Measurements from ENCODE around the gene GRID2. TPM values are rescaled to one million over a fixed set of nuclear protein-coding genes. Genes with fewer than 3 reads are reported as not detected.

The GRID2 gene
- total RNA-seq, 2 donors from 2014 or later = 27.3 to 40.4 TPM

- H3K9me3 Mint-ChIP-seq = peaks cover 7% of the 10 kb centered on the region
- no peak overlapping the region for H3K27ac ChIP-seq (ENCODE audit: low read depth, low read length)
- no peaks in the 10 kb centered on the region for H3K27me3 ChIP-seq (ENCODE audit: control insufficient read depth, insufficient read depth, low read length, poor library complexity, severe bottlenecking)
- H3K36me3 Mint-ChIP-seq (ENCODE audit: low read depth) = no peaks in the 10 kb centered on the region
- H3K4me3 ChIP-seq (ENCODE audit: low read length) = no peak overlapping the region
- no peaks in the 10 kb centered on the region for H3K9me3 ChIP-seq (ENCODE audit: control insufficient read depth, low read length)
- H3K36me3 ChIP-seq (ENCODE audit: control insufficient read depth, insufficient read depth, low read length) = no peaks in the 10 kb centered on the region
- no peak overlapping the region for H3K27ac Mint-ChIP-seq
- no peak overlapping the region for H3K9ac ChIP-seq (ENCODE audit: extremely low read depth, low read length, poor library complexity, severe bottlenecking)
- 69 to 78% methylated on average over 3 to 6 of the region's 6 CpGs for WGBS, 2 experiments (ENCODE audit: insufficient coverage in 1 of 2, insufficient read length in 1 of 2)
- no peaks in the 10 kb centered on the region for H3K27me3 Mint-ChIP-seq (ENCODE audit: insufficient read depth)
- peak; percentile 92 for TF ChIP-seq CTCF (conservative IDR thresholded peaks at IDR 0.05)
- H3K4me1 ChIP-seq (ENCODE audit: control insufficient read depth, insufficient read depth, low read length) = no peaks in the 10 kb centered on the region
- H3K4me1 Mint-ChIP-seq = peaks cover 10% of the 10 kb centered on the region
- no peak overlapping the region for H3K4me3 Mint-ChIP-seq
- peak; percentile 79 for DNase-seq
Observed at GRCh38 chr4:93710101-93710846, 1406.5 kb downstream of the GRID2 start.

GRCh38 chr4:93710847-93711430, 1407.2 kb downstream of the GRID2 start:
- DNase-seq = peak; percentile 44

GRCh38 chr4:93718233-93718632, 1414.5 kb downstream of the GRID2 start:
- no peaks in the 10 kb centered on the region for H3K4me1 Mint-ChIP-seq
- H3K27me3 ChIP-seq (ENCODE audit: control insufficient read depth, insufficient read depth, low read length, poor library complexity, severe bottlenecking) = no peaks in the 10 kb centered on the region
- WGBS, 2 experiments (ENCODE audit: insufficient coverage in 1 of 2, insufficient read length in 1 of 2) = 94% methylated on average over 1 of the region's 1 CpG; no CpG with 5 or more reads in 1 of the 2 experiments

More at GRCh38 chr4:93710847-93711430, 1407.2 kb downstream of the GRID2 start:
- Histone ChIP-seq H3K4me3 (ENCODE audit: low read length) (no peak overlapping the region), H3K36me3 (ENCODE audit: control insufficient read depth, insufficient read depth, low read length) (no peaks in the 10 kb centered on the region), H3K4me1 (ENCODE audit: control insufficient read depth, insufficient read depth, low read length) (no peaks in the 10 kb centered on the region), H3K9ac (ENCODE audit: extremely low read depth, low read length, poor library complexity, severe bottlenecking) (no peak overlapping the region), H3K27ac (ENCODE audit: low read depth, low read length) (no peak overlapping the region), H3K27me3 (ENCODE audit: control insufficient read depth, insufficient read depth, low read length, poor library complexity, severe bottlenecking) (no peaks in the 10 kb centered on the region), H3K9me3 (ENCODE audit: control insufficient read depth, low read length) (no peaks in the 10 kb centered on the region)
- 93% methylated on average over 2 of the region's 2 CpGs for WGBS, 2 experiments (ENCODE audit: insufficient coverage in 1 of 2, insufficient read length in 1 of 2)
- Mint-ChIP-seq H3K9me3 (peaks cover 7% of the 10 kb centered on the region), H3K27ac (no peak overlapping the region), H3K4me3 (no peak overlapping the region), H3K27me3 (ENCODE audit: insufficient read depth) (no peaks in the 10 kb centered on the region), H3K36me3 (ENCODE audit: low read depth) (no peaks in the 10 kb centered on the region), H3K4me1 (peaks cover 10% of the 10 kb centered on the region)
- TF ChIP-seq CTCF (conservative IDR thresholded peaks at IDR 0.05) = no peak

More at GRCh38 chr4:93718233-93718632, 1414.5 kb downstream of the GRID2 start:
- Histone ChIP-seq H3K4me1 (ENCODE audit: control insufficient read depth, insufficient read depth, low read length) (no peaks in the 10 kb centered on the region), H3K27ac (ENCODE audit: low read depth, low read length) (no peak overlapping the region), H3K9ac (ENCODE audit: extremely low read depth, low read length, poor library complexity, severe bottlenecking) (no peak overlapping the region), H3K9me3 (ENCODE audit: control insufficient read depth, low read length) (no peaks in the 10 kb centered on the region), H3K4me3 (ENCODE audit: low read length) (no peak overlapping the region), H3K36me3 (ENCODE audit: control insufficient read depth, insufficient read depth, low read length) (no peaks in the 10 kb centered on the region)
- DNase-seq = no peak
- TF ChIP-seq CTCF (conservative IDR thresholded peaks at IDR 0.05) = no peak
- Mint-ChIP-seq H3K27me3 (ENCODE audit: insufficient read depth) (no peaks in the 10 kb centered on the region), H3K4me3 (no peak overlapping the region), H3K36me3 (ENCODE audit: low read depth) (no peaks in the 10 kb centered on the region), H3K27ac (no peak overlapping the region), H3K9me3 (peaks cover 7% of the 10 kb centered on the region)
